ENCODE data around the gene COPS7A.

Gene COPS7A, protein sequence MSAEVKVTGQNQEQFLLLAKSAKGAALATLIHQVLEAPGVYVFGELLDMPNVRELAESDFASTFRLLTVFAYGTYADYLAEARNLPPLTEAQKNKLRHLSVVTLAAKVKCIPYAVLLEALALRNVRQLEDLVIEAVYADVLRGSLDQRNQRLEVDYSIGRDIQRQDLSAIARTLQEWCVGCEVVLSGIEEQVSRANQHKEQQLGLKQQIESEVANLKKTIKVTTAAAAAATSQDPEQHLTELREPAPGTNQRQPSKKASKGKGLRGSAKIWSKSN

GRCh38 chr12:6723607-6724408, at the start of gene COPS7A:
TSS of gene COPS7A (plus strand) at chr12:6724046. CDS start at chr12:6724657, 611 bp downstream.
- peak; percentile 99 for DNase-seq

- no peak for DNase-seq
Observed at GRCh38 chr12:6676962-6677361, 46.9 kb upstream of the COPS7A start.

DNA sequence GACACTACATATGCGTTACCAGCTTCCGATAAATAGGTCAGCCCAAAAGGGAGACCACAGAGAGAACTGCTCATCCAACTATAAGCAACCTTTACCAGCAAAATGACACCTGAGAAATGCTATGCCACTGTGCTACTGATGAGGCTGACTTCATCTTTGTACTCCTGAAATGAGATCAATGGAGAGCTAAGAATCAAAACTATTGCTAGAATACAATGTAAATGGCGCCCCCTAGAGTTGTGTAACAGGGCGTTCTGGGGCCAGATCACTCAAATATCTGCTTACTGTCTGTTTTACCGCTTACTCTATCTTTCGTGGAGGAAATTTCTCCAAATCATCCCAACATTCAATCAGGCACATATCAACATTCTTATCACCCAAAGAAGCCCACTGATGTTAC, 39.2 kb upstream of the COPS7A start:
- peak; percentile 47 for DNase-seq

DNA sequence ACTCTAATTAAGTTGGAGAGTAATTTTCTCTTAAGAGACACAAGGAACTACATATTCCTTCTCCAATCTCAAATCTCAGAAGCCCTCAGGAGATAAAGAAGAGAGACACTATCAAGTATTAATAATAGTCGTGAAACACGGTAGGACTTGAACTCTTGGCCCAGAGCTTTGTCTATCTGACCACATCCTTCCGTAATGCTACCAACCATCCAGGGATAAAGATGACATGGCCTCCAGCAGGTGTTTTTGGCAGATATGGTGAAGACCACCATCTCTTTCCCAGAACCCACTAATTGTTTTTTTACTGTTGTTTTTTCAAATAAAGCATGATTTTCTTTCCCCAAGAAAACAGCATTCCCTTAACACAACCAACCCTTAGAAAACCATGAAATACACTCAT, 38.0 kb upstream of the COPS7A start:
- DNase-seq: no peak

- DNase-seq: no peak
Observed at GRCh38 chr12:6688543-6688998, 35.3 kb upstream of the COPS7A start.

DNA sequence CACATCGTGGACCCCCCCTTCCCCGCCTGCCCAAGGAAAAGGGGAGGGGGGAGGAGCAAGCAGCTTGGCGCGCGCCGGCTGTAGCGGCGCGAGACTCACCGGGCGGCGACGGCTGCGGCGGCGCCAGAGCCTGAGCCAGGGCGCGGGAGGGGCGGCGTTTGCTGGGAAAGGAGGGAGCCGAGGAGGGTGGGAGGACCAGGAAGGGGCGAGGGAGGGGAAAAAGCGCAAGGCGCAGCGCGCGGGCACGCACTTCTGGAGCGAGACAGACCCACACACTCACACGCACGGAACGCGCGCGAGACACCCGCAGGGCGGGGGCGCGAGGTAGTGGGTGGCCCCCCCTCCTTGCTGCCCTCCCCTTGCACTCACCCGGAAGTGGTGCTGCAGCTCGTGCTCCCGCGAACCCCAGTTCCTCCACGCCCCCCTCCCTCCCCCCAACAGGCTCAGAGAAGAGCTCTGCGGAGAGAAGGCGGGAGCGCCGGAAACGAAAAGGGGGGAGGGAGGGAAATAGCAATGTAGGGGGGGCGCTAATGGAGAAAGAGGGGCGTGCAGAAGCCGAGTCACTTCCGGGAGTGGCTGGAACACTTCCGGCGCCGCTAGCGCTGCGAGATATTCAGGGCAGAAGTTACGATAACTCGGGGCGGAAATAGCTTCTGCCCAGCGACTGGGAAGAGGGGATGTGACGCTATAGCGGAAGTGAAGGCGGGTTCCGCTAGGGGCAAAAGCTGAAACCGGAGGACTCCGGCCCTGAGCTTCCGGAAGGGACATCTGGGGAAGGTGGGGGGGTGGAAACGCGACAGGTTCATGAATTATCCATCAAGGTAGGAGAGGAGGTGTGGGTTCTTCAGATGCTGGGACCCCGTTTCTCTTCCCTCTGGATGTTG, 34.6 kb upstream of the COPS7A start, which contains the start of gene ZNF384:
TSS of gene ZNF384 (minus strand) at position 377 of the 884 bp plus-strand sequence. CDS start 9,855 bp downstream, outside the sequence.
- peak; percentile 100 for DNase-seq

- peak; percentile 78 for DNase-seq
Observed at GRCh38 chr12:6691473-6691872, 32.4 kb upstream of the COPS7A start.

GRCh38 chr12:6692888-6693287, 31.0 kb upstream of the COPS7A start:
- no peak for DNase-seq

GRCh38 chr12:6693832-6694355, 30.0 kb upstream of the COPS7A start:
- no peak for DNase-seq

DNA sequence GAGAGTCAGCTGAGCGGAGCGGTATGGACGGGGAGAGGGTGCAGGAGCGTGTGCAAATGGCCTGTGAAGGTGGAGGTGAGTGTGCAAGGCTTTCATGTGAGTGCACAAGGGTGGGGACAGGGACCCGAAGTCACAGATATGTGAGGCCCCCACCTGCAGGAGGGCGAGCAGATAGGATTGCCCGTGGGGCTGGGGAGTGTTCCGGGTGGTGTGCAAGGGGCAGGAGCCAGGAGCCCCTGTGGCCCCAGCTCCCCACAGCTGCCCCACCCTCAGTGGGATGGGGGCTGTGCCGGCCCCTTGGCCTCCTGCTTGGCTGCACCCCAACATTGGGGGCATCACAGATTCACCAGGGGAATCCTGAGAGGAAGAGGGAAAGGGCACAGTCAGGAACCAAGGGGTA, 29.1 kb upstream of the COPS7A start:
- DNase-seq: no peak

GRCh38 chr12:6695313-6696045, 28.4 kb upstream of the COPS7A start:
- no peak for DNase-seq

DNA sequence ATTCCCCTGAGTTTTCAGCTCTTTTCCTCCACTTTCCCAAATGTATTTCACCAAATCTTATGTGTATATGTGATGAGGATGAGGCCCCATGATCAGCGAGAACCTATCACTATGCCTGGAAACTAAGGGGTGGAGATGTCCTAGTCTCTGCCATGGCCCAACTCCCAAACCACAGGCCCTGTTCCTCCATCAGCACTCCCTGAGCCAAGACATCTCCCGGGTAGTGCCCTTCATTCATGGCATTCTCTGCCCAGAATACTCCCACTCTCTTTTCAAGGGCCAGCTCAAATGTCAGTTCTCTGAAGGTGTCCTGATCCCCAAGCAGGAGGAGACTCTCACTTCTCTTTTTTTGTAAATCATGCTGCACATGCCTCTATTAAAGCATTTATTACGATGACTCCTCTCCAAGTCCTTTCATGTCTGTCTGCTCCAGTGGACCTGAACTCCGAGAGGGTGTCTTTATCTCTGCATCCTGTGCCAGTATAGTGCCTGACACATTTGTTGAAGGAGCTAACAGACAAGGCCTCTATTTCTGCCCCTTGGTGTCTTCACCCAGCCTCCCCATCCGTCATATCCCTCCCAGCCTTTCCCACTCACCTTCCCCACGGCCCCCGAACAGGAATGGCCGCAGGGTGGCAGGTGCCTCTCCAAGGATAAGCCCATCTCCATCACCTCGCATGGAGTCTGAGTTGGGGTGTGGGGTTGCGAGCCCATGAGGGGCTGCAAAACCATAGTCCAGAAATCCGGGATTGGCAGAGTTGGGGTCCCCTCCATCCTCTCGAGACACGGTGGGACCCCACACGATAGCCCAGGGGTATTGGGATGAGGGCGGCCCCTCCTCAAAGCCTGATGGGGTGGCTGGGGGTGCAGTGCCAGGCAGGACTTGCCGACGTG, 26.9 kb upstream of the COPS7A start:
- no peak for DNase-seq

DNA sequence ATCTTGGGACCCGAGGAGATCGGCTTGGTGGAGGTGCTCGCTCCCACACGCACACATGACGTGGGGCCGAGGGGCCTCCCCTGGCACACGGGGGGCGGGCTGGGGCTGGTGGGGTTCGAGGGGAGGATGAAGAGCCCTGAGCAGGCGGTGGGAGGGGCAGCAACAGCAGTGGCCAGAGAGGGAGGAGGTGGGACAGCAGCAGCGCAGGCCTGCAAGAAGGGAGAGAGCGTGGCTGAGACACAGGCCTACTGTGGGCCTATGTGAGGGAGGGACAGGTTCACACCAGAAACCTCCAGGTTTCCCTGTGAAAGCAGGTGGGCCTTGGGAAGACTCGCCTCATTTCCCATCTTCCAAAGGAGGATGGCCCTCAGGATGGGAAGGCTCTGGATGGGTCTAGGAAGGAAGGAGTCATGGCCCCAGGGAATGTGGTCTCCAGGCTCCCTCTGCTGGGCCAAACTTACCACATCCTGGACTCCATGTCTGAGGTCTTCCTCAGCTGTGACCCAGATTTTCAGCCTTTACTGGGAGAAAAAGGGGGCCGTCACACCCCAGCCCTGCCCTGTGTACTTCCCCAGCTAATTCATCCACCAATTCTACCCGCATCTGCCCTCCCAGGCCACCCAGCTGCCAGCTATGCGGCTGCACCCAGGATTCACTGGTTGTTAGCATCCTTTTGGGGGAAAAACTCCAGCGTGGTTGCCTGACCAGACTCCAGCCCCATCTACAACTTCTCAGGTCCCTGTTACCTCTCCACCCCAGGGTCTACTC, 26.1 kb upstream of the COPS7A start:
- peak; percentile 80 for DNase-seq

DNA sequence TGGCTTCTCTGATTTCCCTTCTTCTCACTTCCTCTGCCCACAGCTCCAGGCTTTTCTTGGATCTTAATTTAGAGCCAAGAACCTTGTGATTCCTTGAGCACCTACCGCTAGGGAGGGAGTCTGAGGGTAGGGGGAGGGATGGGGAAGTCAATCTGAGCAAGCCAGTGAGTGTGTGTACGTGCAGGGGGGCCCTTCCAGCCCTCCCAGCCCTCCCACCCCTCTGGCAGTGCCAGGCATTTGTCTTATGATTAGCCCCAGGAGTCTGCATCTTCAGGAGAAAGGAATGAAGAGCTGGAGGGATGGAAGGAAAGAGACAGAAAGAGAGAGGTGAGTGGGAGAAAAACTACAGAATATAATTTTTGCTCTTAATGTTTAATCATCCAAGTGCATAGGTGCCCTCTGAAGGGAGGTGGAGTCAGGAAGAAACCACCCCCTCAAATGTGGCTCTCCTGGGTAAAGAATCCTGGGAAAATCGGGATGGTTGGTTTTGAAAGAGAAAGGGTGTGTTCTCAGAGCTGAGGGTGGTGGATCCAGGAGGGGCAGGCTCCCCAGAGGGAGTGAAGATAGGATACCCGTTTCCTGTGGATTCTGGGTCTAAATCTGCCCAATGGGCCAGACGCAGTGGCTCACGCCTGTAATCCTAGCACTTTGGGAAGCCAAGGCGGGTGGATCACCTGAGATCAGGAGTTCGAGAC, 25.3 kb upstream of the COPS7A start:
- no peak for DNase-seq

- no peak for DNase-seq
Observed at GRCh38 chr12:6699259-6699988, 24.4 kb upstream of the COPS7A start.

GRCh38 chr12:6699989-6700645, 23.7 kb upstream of the COPS7A start:
- DNase-seq: no peak

DNA sequence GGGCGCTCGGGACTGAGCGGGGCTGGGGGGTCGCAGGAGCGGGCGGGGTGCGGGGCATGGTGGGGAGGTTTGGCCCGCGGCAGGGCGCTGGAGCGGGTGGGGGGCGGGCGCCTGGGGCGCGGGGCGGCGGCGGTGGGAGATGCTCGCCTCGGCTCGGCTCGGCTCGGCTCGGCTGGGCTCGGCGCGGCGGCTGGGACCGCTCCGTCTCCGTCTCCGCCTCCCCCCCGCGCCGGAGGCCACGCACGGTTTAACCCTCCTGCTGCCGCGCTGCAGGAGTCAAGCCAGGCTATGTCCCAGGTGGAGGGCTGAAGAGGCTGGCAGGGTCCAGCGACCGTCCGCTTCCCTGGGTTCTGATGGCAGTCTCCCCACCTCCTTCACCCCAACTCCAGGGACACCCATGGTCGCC, 23.2 kb upstream of the COPS7A start, which contains the start of gene PIANP:
TSS of gene PIANP (minus strand) at position 170 of the 406 bp plus-strand sequence. CDS start 2,754 bp downstream, outside the sequence.
- DNase-seq: peak; percentile 33

Data from EL (cell line).